H1 (cell line): ENCODE data around the gene PHLDA2. TPM values are rescaled to one million over a fixed set of nuclear protein-coding genes. Genes with fewer than 3 reads are reported as not detected.

Experiments used
- CTCF ChIA-PET: fragments of 300-600 bp; sonication (Branson Sonifier 250); formaldehyde crosslinking; loops from one replicate; lab custom pipeline; 2021; ENCODE audit not compliant: partially characterized antibody; lab: Charles Lee
- POLR2A ChIA-PET: fragments of 300-600 bp; sonication (Branson Sonifier 250); formaldehyde crosslinking; loops from one replicate; lab custom pipeline; 2021; ENCODE audit warnings: inconsistent platforms; ENCODE audit not compliant: partially characterized antibody; lab: Charles Lee
- DNase-seq, 2 experiments: peaks; one replicate each; pipeline versions ENCODE4 v3.0.0 to v3.0.0-alpha.2; 2010 to 2022; ENCODE audit warnings: low spot score in 2 of 2, low read depth in 1 of 2, mixed read lengths in 1 of 2
- FAIRE-seq: peaks from 2 replicates; lab custom pipeline; 2011; peaks lifted over from hg19 to GRCh38; lab: Jason Lieb, UNC
- H2AFZ ChIP-seq: 2 replicates; pipeline ENCODE4 v1.8.1; 2012; ENCODE audit warnings: low read length, inconsistent platforms
- H2AK5ac ChIP-seq: 2 replicates; pipeline ENCODE4 v1.6.1; 2013; ENCODE audit warnings: low read depth, low read length
- H2BK120ac ChIP-seq: replicated peaks from 2 replicates; pipeline ENCODE3; 2013; ENCODE audit warnings: low read depth, low read length, inconsistent platforms
- H2BK12ac ChIP-seq: 2 replicates; pipeline ENCODE4 v1.6.1; 2013; ENCODE audit warnings: low read depth, low read length
- H2BK15ac ChIP-seq: 2 replicates; pipeline ENCODE4 v1.6.1; 2013; ENCODE audit warnings: low read length
- H2BK20ac ChIP-seq: 2 replicates; pipeline ENCODE4 v1.6.1; 2013; ENCODE audit warnings: low read length
- H2BK5ac ChIP-seq: 2 replicates; pipeline ENCODE4 v1.6.1; 2013; ENCODE audit warnings: low read depth, low read length
- H3K14ac ChIP-seq: 2 replicates; pipeline ENCODE4 v1.6.1; 2013; ENCODE audit warnings: inconsistent platforms; ENCODE audit not compliant: insufficient read length
- H3K18ac ChIP-seq: 2 replicates; pipeline ENCODE4 v1.6.1; 2013; ENCODE audit warnings: low read length; ENCODE audit errors: extremely low read depth
- H3K23ac ChIP-seq: 2 replicates; pipeline ENCODE4 v1.6.1; 2013; ENCODE audit warnings: inconsistent platforms; ENCODE audit not compliant: insufficient read length
- H3K23me2 ChIP-seq: 2 replicates; pipeline ENCODE4 v1.6.1; 2013; ENCODE audit warnings: low read depth, low read length
- H3K27ac ChIP-seq: 2 replicates; pipeline ENCODE4 v1.6.1; 2011; ENCODE audit warnings: low read depth, low read length, inconsistent platforms
- H3K27me3 ChIP-seq, 4 experiments: replicated peaks in 1 of 4; 1 replicate in 1 of 4; 2 replicates in 3 of 4; pipeline versions ENCODE4 v1.6.1 to v1.8.1; 2011 to 2013; ENCODE audit warnings: low read length in 3 of 4, mild to moderate bottlenecking in 3 of 4, inconsistent platforms in 2 of 4, mixed read lengths in 2 of 4, moderate library complexity in 1 of 4; ENCODE audit not compliant: control insufficient read depth in 3 of 4, insufficient read depth in 3 of 4; ENCODE audit errors: extremely low read depth in 1 of 4
- H3K36me3 ChIP-seq, 4 experiments: 2 replicates each; pipeline versions ENCODE4 v1.6.1 to v1.8.1; 2011 to 2013; ENCODE audit warnings: mild to moderate bottlenecking in 4 of 4, low read length in 3 of 4, moderate library complexity in 2 of 4, control low read depth in 1 of 4, inconsistent platforms in 1 of 4; ENCODE audit not compliant: insufficient read depth in 4 of 4, control insufficient read depth in 2 of 4
- H3K4ac ChIP-seq: replicated peaks from 2 replicates; pipeline ENCODE3; 2013; ENCODE audit warnings: low read length, low read depth, mixed read lengths, inconsistent platforms; ENCODE audit not compliant: insufficient read length
- H3K4me1 ChIP-seq, 4 experiments: replicated peaks in 1 of 4; 1 replicate in 1 of 4; 2 replicates in 3 of 4; pipeline versions ENCODE4 v1.6.1 to v1.8.1; 2011 to 2013; ENCODE audit warnings: low read length in 3 of 4, inconsistent platforms in 2 of 4, mixed read lengths in 1 of 4; ENCODE audit not compliant: insufficient read depth in 4 of 4, control insufficient read depth in 3 of 4
- H3K4me2 ChIP-seq, 2 experiments: 2 replicates each; pipeline versions ENCODE4 v1.6.1 to v1.8.1; 2011 to 2013; ENCODE audit warnings: low read depth in 2 of 2, low read length in 2 of 2, control low read depth in 1 of 2, inconsistent platforms in 1 of 2, mild to moderate bottlenecking in 1 of 2; ENCODE audit not compliant: insufficient read depth in 1 of 2
- H3K4me3 ChIP-seq, 4 experiments: fragments of 200-600, 300-600 bp in 1 of 4; sonication (generic), shearing (Covaris generic), sonication (Bioruptor Twin) in 1 of 4; 2 replicates each; pipeline versions ENCODE4 v1.5.1 to v1.8.1; 2011 to 2016; ENCODE audit warnings: low read length in 4 of 4, low read depth in 3 of 4, control low read depth in 2 of 4, inconsistent platforms in 2 of 4, mild to moderate bottlenecking in 2 of 4, mixed read lengths in 1 of 4, moderate library complexity in 1 of 4; ENCODE audit not compliant: insufficient read depth in 2 of 4; ENCODE audit errors: extremely low read depth in 1 of 4
- H3K56ac ChIP-seq: replicated peaks from 2 replicates; pipeline ENCODE3; 2013; ENCODE audit warnings: low read depth, mild to moderate bottlenecking, mixed read lengths, low read length, inconsistent platforms; ENCODE audit not compliant: insufficient read length
- H3K79me1 ChIP-seq: 2 replicates; pipeline ENCODE4 v1.6.1; 2013; ENCODE audit warnings: low read depth, low read length, control low read depth
- H3K79me2 ChIP-seq, 2 experiments: 2 replicates each; pipeline versions ENCODE4 v1.6.1 to v1.8.1; 2012 to 2013; ENCODE audit warnings: low read length in 2 of 2, mild to moderate bottlenecking in 2 of 2, inconsistent platforms in 1 of 2; ENCODE audit not compliant: insufficient read depth in 2 of 2, control insufficient read depth in 1 of 2
- H3K9ac ChIP-seq, 4 experiments: replicated peaks in 1 of 4; 1 replicate in 1 of 4; 2 replicates in 3 of 4; pipeline versions ENCODE4 v1.6.1 to v1.8.1; 2011 to 2013; ENCODE audit warnings: low read depth in 3 of 4, low read length in 3 of 4, control low read depth in 2 of 4, mild to moderate bottlenecking in 2 of 4, moderate library complexity in 2 of 4, inconsistent platforms in 1 of 4; ENCODE audit errors: extremely low read depth in 1 of 4
- H3K9me3 ChIP-seq, 2 experiments: 2 replicates each; pipeline versions ENCODE4 v1.6.1 to v1.8.1; 2012 to 2013; ENCODE audit warnings: mild to moderate bottlenecking in 2 of 2, moderate library complexity in 2 of 2, control low read depth in 1 of 2, inconsistent platforms in 1 of 2, low read depth in 1 of 2, low read length in 1 of 2, mixed read lengths in 1 of 2; ENCODE audit not compliant: insufficient read depth in 2 of 2
- H4K20me1 ChIP-seq, 2 experiments: replicated peaks in 1 of 2; 2 replicates each; pipeline versions ENCODE3 to v1.8.1; 2011 to 2013; ENCODE audit warnings: inconsistent platforms in 2 of 2, low read length in 2 of 2, mild to moderate bottlenecking in 1 of 2; ENCODE audit not compliant: insufficient read depth in 2 of 2, control insufficient read depth in 1 of 2
- H4K5ac ChIP-seq: 2 replicates; pipeline ENCODE4 v1.6.1; 2013; ENCODE audit warnings: low read length, low read depth, mixed read lengths, inconsistent platforms; ENCODE audit not compliant: insufficient read length
- H4K8ac ChIP-seq: 2 replicates; pipeline ENCODE4 v1.8.0; 2013; ENCODE audit warnings: mild to moderate bottlenecking, moderate library complexity, low read length, inconsistent platforms; ENCODE audit not compliant: insufficient read depth; ENCODE audit errors: extremely low read depth
- H4K91ac ChIP-seq: replicated peaks from 2 replicates; pipeline ENCODE3; 2013; ENCODE audit warnings: low read length, mixed read lengths, inconsistent platforms; ENCODE audit not compliant: insufficient read length
- CBX5 ChIP-seq: fragments of 300-800, 300-1000 bp; sonication (generic); IDR thresholded peaks from 2 replicates; pipeline ENCODE4 v1.7.1; 2016; ENCODE audit warnings: antibody characterized with exemption, low read length, low read depth
- E2F6 ChIP-seq: IDR thresholded peaks from 2 replicates; pipeline ENCODE4 v1.6.1; 2012; ENCODE audit warnings: inconsistent platforms
- GABPA ChIP-seq: IDR thresholded peaks from 2 replicates; pipeline ENCODE4 v1.6.1; 2011; ENCODE audit warnings: mild to moderate bottlenecking, low read length, moderate library complexity, borderline replicate concordance; ENCODE audit not compliant: insufficient read depth
- JUN ChIP-seq: IDR thresholded peaks from 2 replicates; pipeline ENCODE4 v1.6.1; 2011; ENCODE audit warnings: low read depth, mild to moderate bottlenecking, improper control_type of control experiment, low read length
- KDM5A ChIP-seq: fragments of 200-600 bp; IDR thresholded peaks from 2 replicates; pipeline ENCODE4 v1.7.1; 2012; ENCODE audit warnings: mild to moderate bottlenecking, low read length, inconsistent platforms, mixed read lengths
- RAD21 ChIP-seq, 2 experiments: IDR thresholded peaks in 1 of 2; conservative IDR thresholded peaks in 1 of 2; 2 replicates each; pipeline ENCODE4 v1.6.1; 2011; ENCODE audit warnings: low read depth in 2 of 2, low read length in 2 of 2, improper control_type of control experiment in 1 of 2, inconsistent platforms in 1 of 2, mild to moderate bottlenecking in 1 of 2, moderate library complexity in 1 of 2
- RFX5 ChIP-seq: IDR thresholded peaks from 2 replicates; pipeline ENCODE4 v1.6.1; 2011; ENCODE audit warnings: low read depth, low read length, improper control_type of control experiment, borderline replicate concordance
- RXRA ChIP-seq: IDR thresholded peaks from 2 replicates; pipeline ENCODE4 v1.6.1; 2011; ENCODE audit warnings: low read depth, mild to moderate bottlenecking, low read length, moderate library complexity; ENCODE audit not compliant: insufficient read depth
- SP1 ChIP-seq: IDR thresholded peaks from 2 replicates; pipeline ENCODE4 v1.6.1; 2011; ENCODE audit warnings: low read depth, low read length
- TAF1 ChIP-seq: IDR thresholded peaks from 2 replicates; pipeline ENCODE4 v1.6.1; 2011; ENCODE audit warnings: mild to moderate bottlenecking, low read depth, low read length
- USF2 ChIP-seq: IDR thresholded peaks from 2 replicates; pipeline ENCODE4 v1.6.1; 2011; ENCODE audit warnings: low read length, improper control_type of control experiment
- YY1 ChIP-seq: IDR thresholded peaks from 2 replicates; pipeline ENCODE4 v1.6.1; 2011; ENCODE audit warnings: low read depth, mild to moderate bottlenecking, low read length
- WGBS, 2 experiments: shearing (Covaris generic) in 1 of 2; methylation state at CpG; one replicate each; pipeline versions ENCODE4 v1.1.6 to v1.1.7; 2013 to 2015; ENCODE audit warnings: low lambda C conversion rate in 2 of 2, mixed read lengths in 2 of 2, inconsistent platforms in 1 of 2, low coverage in 1 of 2, missing lambda C conversion rate in 1 of 2; ENCODE audit not compliant: insufficient replicate concordance in 2 of 2, insufficient coverage in 1 of 2, insufficient read length in 1 of 2; ENCODE audit errors: extremely low coverage in 1 of 2, missing lambda C conversion rate in 1 of 2; 5-methylcytosine and 5-hydroxymethylcytosine counted together
- polyA plus RNA-seq, 7 experiments: library from polyadenylated mRNA; depleted of rRNA in 3 of 7; stranded (reverse) in 5 of 7; unstranded in 2 of 7; fragments of >200 nt in 5 of 7; fragments of 200-250 nt in 2 of 7; gene quantifications; 1 replicate in 5 of 7; 2 replicates in 1 of 7; 4 replicates in 1 of 7; pipeline versions ENCODE4 v1.2.1 to v1.2.3, GENCODE V29; 2011 to 2013; ENCODE audit warnings: missing spikeins in 2 of 7, mixed read lengths in 2 of 7
- total RNA-seq: library from RNA; stranded (reverse); fragmentation: NEBNext Ultra II Directional; extraction: Animal tissue kit (Norgen Biotek cat#: 25700); gene quantifications from 2 replicates; pipeline ENCODE4 v1.2.1, GENCODE V29; 2021

Gene PHLDA2
- total and polyA plus RNA-seq, 2 of the 8 experiments (the other 6 are each of a cell fraction or from before 2014, with no cell fraction given) = 5.2 to 7.6 TPM

GRCh38 chr11:2952290-2952689, 23.1 kb upstream of the PHLDA2 start:
- no peak overlapping the region for H4K91ac ChIP-seq
- H3K23me2 ChIP-seq = no peaks in the 10 kb centered on the region
- H3K18ac ChIP-seq = no peak overlapping the region
- no peak overlapping the region for H2AFZ ChIP-seq
- H3K9me3 ChIP-seq = no peaks in the 10 kb centered on the region
- peaks cover 31 to 91% (median 76%) of the 10 kb centered on the region in 4 experiments for H3K36me3 ChIP-seq
- H4K20me1 ChIP-seq = peaks cover 14 to 33% of the 10 kb centered on the region in 2 experiments
- H3K4me2 ChIP-seq = no peak overlapping the region
- no peak overlapping the region for H2BK15ac ChIP-seq
- H3K14ac ChIP-seq = no peak overlapping the region
- H3K27ac ChIP-seq = no peak overlapping the region
- DNase-seq (no peak), FAIRE-seq (no peak)
- H3K23ac ChIP-seq = no peak overlapping the region
- H2BK120ac ChIP-seq = no peak overlapping the region
- no peak overlapping the region for H2BK20ac ChIP-seq
- no peak overlapping the region for H2AK5ac ChIP-seq
- H3K79me2 ChIP-seq = no peaks in the 10 kb centered on the region
- H3K4ac ChIP-seq = no peak overlapping the region
- H3K27me3 ChIP-seq = no peaks in the 10 kb centered on the region
- peaks cover 6% of the 10 kb centered on the region for H3K79me1 ChIP-seq
- no peak overlapping the region for H3K56ac ChIP-seq
- no peak overlapping the region for H2BK12ac ChIP-seq
- H4K8ac ChIP-seq = peak overlapping the region; percentile 11; the same call in 1 of the 2 replicates
- H3K4me3 ChIP-seq = no peak overlapping the region
- ChIA-PET POLR2A (interaction anchor here (0.9 kb wide), 1 partner anchor 8 kb away, joined by 3 read pairs; no protein-coding TSS in a partner anchor), CTCF (interaction anchor here (0.9 to 4.0 kb wide), 6 partner anchors 9 to 69 kb away, joined by 3 to 19 read pairs (median 4); no protein-coding TSS in a partner anchor)
- H3K9ac ChIP-seq = no peak overlapping the region
- H4K5ac ChIP-seq = no peak overlapping the region
- 89% methylated on average over 6 of the region's 6 CpGs; no CpG with 5 or more reads in 1 of the 2 experiments for WGBS, 2 experiments
- H3K4me1 ChIP-seq = peaks cover 0 to 5% (median 1%) of the 10 kb centered on the region in 4 experiments; a peak in 2 of 7 replicates
- no peak overlapping the region; the same call in 1 of the 2 replicates for H2BK5ac ChIP-seq
- TF ChIP-seq GABPA (no peak), RFX5 (no peak), CBX5 (no peak), RXRA (no peak), JUN (no peak), E2F6 (no peak), RAD21 (IDR thresholded peaks at IDR 0.05 in 1 of 2, conservative IDR thresholded peaks at IDR 0.05 in 1 of 2; ENCODE audit: low read depth in 2 of 2, low read length in 2 of 2) (no peak), USF2 (no peak), TAF1 (no peak), SP1 (no peak), KDM5A (no peak), YY1 (no peak)
